Jurkat, Clone E6-1 (cell line): ENCODE results near the gene TFEB.

Experiments
- DNase-seq: peaks from one replicate; pipeline ENCODE4 v3.0.0-alpha.2; 2011; ENCODE audit warnings: low read depth, low spot score
- H3K4me3 ChIP-seq: 2 replicates; pipeline ENCODE4 v1.5.1; 2011; ENCODE audit warnings: mild to moderate bottlenecking, low read length, control low read depth, moderate library complexity

The TFEB gene

DNA sequence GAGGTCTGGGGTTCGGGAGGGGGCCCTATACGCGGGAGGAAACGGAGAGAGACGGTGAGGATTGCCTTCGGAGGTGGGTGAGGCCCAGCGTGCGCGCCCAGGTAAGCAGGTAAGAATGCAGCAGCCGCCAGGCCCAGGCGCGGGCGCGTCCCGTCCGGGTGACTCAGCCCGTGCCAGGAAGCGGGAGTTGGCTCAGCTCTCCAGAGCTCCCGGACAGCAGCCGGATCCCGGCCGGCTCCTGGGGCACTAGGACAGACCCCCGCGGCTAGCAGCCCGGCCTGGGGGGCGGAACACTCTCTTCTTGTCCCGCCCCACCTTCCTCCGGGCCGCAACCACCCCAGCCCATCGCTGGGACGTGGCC lies 98.6 kb downstream of the TFEB start:
- no peak overlapping the region for H3K4me3 ChIP-seq
- DNase-seq = no peak

- H3K4me3 ChIP-seq = no peak overlapping the region
- no peak for DNase-seq
These were observed 100.0 kb downstream of the TFEB start for GRCh38 chr6:41635365-41635764.

- no peak for DNase-seq
These were observed 100.8 kb downstream of the TFEB start for GRCh38 chr6:41634657-41635056.

More at GRCh38 chr6:41634657-41635056, 100.8 kb downstream of the TFEB start:
- no peak overlapping the region for H3K4me3 ChIP-seq
